Non-pigmented ciliary epithelial cell (primary cell): Measurements from ENCODE around the gene SENP7.
"Not testable (repeated sequence)": the region's sequence is repeated elsewhere in the genome, so short reads cannot be mapped to it uniquely, and the experiment has no call there.

ENCODE experiments used
- DNase-seq: peaks from one replicate; pipeline ENCODE4 v3.0.0-alpha.2; 2010; ENCODE audit warnings: low read depth

Gene SENP7

DNA sequence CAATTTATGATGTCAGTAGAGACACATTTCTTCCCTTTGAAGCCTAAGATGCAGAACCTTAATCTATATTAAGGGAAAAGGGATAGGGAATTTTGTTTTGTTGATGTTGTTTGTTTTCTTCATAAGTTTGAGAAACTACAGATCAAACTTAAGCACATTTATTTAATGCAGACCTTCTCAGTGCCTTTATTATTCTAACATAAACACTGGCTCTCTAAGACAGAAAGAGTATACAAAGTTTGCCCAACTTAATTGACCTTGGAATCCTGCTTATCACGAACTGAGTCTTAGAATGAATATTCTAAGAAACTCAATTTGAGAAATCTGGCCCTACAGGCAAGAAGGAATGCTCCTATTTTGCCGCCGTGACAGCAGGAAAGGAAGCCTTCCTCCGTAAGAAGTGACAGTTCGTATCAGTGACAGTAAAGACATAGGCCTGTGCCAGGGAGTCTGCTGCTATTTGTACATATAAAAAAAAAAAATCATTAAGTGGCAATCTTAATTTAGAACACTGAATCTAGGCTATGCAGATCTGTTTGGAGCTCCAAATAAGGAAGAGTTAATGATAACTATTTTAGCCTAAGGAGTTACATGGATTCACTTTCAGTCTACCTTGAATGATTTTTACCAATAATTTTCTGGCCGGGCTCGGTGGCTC lies 183.9 kb downstream of the SENP7 start:
- DNase-seq: no peak

DNA sequence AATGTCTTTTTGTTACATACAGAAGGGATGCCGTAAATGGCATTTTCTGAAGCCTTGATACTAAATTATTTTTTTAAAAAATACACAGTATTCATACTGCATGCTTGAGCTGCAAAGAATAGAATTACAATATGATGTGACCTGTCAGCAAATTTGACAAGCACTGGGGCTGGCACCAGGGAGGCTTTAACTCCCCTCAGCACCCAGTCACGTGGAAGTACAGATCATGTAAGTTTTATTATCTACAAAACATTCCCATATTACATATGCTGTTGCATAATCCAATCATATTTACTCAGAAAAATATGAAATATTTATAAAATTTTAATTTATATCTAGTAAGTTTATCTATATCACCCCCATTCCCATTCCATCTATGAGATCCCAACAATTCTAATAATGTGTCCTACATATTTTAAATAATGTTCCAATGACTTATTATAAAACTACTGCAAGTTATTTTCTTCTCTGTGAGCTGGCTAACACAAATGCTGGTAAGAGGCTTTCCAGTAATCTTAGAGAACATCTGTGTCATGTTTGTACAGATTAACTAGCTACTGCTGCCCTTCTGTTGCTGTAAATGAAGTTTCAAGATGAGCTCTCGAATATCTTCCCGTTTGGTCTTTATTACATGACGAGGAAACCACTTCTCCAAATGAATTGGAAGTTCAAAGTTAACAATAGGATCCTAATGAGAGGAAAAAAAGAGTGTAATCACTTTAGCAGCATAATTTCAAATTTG lies 187.4 kb downstream of the SENP7 start:
- DNase-seq: no peak

DNA sequence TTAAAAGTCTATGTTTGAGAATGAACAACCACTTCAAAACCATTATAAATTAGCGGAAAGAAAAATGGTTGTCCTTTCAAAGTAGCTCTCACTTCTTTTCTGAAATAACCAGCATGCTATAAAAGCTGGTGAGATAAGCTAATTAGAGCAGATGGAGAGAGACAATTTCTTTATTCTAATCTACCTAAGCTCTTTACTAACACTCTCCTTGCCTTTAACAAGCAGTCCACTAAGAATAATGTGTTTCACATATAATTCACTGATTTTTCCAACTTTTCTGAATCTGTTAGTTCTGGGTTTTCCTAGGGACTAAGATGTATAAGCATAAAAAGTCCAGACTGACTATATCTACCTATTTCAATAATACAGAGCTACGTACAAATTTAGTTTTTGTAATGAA lies 192.5 kb downstream of the SENP7 start, which contains the start of gene IMPG2:
Gene IMPG2, minus strand, starts transcription at position 101 of the 400 bp plus-strand sequence. CDS start 203 bp downstream, outside the sequence.
- DNase-seq: no peak

GRCh38 chr3:101319531-101319930 lies 193.5 kb downstream of the SENP7 start:
- DNase-seq: no peak

DNA sequence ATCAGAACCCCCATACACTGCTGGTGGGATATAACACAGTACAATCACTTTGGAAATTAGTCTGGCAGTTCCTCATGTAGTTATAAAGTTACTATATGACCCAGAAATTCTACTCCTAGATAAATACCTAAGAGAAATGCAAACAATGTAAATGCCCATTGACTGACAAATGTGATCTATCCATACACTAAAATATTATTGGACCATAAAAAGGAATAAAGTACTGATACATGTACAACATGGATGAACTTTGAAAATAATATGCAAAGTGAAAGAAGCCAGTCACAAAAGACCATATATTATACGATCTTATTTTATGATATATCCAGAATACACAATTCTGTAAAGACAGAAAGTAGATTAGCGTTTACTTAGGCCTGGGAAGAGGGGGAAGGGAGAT lies 200.5 kb downstream of the SENP7 start:
- no peak for DNase-seq

- no peak for DNase-seq
Observed at GRCh38 chr3:101311676-101312075, 201.3 kb downstream of the SENP7 start.

GRCh38 chr3:101310978-101311375 lies 202.0 kb downstream of the SENP7 start:
- no peak for DNase-seq

GRCh38 chr3:101308147-101308772 lies 204.8 kb downstream of the SENP7 start:
- not testable (repeated sequence) for DNase-seq

DNA sequence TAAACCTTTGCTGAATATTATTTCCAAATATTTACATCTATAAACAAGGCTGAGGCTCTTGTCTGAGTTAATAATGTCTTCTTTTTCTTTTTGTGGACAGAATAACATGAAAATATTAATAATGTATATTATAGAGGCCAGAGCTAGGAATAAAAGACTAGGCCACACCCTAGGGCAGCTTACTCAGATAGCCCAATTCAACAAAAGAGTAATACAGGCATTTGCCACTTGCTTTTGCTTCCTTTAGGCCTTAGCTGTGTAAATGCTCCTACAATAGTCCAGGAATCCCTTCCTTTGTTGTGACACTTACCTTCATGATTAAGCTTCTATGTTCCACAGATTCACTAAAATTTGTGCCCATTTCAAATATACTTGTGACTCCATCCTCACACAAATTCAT lies 209.2 kb downstream of the SENP7 start:
- DNase-seq: no peak

DNA sequence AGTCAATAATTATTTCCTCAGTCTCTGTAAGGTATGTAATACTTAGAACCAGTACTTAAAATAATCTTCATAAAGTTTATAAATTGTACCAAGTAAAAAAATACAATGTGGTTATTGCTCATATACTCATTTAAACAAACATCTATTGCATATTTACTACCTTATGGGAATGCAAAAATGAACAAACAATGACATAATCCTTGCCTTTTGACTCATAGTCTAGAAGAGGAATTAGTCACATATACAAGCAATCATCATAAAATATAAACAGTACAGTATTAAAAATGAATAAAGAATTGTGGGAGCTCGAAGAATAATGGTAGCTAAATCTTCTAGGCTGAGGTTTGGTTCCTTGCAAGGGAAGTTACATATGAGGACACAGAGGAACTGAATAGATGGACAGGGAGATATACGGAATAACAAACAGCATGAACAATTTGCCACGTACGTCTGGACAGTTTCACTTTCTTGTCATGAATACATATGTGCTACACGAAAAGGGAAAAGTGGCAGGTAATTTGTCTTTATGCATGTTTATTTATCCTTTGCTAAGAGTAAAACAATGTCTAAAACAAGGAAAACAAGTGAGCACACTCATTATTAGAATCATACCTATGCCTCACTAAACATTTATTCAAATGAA lies 209.8 kb downstream of the SENP7 start:
- no peak for DNase-seq

- no peak for DNase-seq
Observed at GRCh38 chr3:101300073-101300472, 212.9 kb downstream of the SENP7 start.

DNA sequence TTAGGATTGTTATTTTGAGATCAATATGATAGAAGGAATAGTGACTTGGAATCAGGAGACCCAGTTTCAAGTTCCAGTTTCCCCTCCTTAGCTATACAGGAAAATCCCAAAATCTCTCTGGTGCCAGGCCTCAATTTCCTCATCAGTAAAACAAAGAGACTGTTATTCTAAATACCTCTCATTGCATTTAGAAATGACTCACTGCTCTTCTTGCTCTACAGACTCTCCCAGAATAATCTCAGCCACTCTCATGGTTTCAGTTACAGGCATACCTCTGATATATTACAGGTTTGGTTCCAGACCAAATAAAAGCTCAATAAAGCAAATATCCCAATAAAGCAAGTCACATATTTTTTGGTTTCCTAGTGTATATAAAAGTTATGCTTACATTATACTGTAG lies 221.0 kb downstream of the SENP7 start:
- DNase-seq: no peak

GRCh38 chr3:101288294-101288693 lies 224.7 kb downstream of the SENP7 start:
- no peak for DNase-seq

- no peak for DNase-seq
Observed at GRCh38 chr3:101284757-101285156, 228.3 kb downstream of the SENP7 start.

GRCh38 chr3:101281521-101282030 lies 231.4 kb downstream of the SENP7 start:
- no peak for DNase-seq

DNA sequence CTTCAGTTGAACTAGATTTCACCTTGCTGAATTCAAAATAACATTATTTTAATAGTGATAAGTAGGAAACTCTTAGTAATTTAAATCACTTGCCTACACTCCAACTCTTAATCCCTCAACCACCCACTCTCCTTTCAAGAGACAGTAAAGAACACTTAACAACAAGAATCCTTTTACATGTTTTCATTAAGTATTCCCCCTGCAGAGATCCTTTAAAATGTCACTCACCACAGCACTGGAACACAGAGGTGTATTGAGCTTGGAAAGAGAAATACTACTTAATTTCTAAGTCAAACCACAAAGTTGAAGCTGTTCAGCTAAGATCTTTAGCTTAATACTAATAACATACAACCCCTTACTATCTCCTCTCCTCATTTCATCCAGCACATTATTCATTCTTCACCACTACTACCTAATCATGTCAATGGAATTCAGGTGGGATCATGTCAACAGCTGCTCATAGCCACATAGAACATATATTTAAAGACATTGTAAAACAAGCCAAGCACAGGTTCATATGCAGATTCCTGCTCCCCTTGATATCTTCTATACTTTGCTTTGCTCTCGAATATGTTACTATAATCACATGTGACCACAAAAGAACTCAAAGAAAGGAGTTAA lies 233.1 kb downstream of the SENP7 start:
- no peak for DNase-seq

DNA sequence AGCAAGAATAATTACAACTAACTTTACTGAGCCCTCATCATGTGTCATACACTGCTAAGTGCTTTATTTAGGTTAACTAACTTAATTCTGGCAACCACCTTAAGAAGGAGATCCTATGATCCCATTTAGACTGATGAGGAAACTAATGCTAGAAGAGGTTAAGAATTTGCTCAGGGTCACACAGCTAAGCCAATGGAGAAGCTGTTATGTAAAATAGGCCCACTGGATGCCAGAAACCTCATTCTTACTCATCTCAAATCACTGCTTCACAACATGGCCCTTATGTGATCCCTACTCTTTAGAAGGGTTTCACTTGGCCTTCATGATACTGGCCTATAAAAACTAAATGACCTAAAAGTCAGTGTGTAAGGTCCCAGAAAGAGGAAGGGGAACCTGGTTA lies 233.8 kb downstream of the SENP7 start:
- no peak for DNase-seq

- no peak for DNase-seq
Observed at GRCh38 chr3:101278727-101279126, 234.3 kb downstream of the SENP7 start.
